HG03060 (cell line): ENCODE measurements around the gene LCN2.
"Not testable (repeated sequence)": the region's sequence is repeated elsewhere in the genome, so short reads cannot be mapped to it uniquely, and the experiment has no call there.

ENCODE experiments used
- ATAC-seq: cut with Tn5 transposase; IDR thresholded peaks from one replicate; pipeline ENCODE4 v1.9.1; 2021; ENCODE audit warnings: low read depth, moderate number of reproducible peaks; ENCODE audit not compliant: unreplicated experiment

The LCN2 gene

DNA sequence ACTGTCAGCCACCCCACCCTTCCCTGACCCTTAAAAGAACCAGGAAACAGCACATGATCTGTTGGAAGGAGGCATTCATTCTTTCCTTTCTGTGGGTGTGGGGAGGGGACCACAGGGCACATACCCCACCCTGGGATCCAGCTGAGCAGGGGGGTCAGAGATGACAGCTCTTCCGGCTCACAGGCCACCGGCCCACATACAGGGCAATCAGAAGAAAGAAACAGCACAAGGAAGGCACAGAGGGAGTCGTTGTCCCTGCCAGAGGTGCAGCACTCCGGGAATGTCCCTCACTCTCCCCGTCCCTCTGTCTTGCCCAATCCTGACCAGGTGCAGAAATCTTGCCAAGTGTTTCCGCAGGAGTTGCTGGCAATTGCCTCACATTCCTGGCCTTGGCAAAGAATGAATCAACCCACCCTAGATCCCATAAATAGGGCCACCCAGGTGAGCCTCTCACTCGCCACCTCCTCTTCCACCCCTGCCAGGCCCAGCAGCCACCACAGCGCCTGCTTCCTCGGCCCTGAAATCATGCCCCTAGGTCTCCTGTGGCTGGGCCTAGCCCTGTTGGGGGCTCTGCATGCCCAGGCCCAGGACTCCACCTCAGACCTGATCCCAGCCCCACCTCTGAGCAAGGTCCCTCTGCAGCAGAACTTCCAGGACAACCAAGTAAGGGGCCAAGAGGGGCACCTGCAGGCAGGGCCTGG is at the start of gene LCN2:
Gene LCN2 (plus strand): TSS at position 453 of the 701 bp plus-strand sequence. CDS start 73 bp downstream, at position 526.
- no peak for ATAC-seq

DNA sequence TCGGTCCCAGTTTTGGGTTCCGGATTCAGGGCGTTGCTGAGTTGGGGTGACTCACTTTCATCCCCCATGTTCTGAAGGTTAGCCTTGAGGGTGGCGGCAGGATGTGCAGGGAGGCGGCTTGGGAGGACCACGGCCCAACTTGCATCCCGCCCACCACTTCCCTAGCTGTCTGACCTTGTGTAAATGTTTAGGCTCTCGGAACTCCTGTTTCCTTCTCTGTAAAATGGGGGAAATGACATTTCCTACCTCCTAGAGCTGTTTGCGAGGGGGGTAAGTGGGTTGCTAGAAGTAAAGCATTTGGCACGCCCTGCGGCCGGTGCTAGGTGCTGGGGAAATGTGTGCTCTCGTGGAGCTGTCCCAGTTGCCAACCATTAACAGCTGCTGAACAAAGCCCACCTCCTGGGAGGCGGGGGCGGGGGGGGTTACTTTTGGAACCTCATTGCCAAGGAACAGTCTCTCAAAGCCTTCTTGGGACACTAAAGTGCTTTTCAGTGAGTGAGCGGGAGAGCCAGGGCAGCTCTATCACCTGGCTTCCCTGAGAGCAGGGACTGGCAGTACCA is 49.2 kb upstream of the LCN2 start:
- ATAC-seq, result no peak

DNA sequence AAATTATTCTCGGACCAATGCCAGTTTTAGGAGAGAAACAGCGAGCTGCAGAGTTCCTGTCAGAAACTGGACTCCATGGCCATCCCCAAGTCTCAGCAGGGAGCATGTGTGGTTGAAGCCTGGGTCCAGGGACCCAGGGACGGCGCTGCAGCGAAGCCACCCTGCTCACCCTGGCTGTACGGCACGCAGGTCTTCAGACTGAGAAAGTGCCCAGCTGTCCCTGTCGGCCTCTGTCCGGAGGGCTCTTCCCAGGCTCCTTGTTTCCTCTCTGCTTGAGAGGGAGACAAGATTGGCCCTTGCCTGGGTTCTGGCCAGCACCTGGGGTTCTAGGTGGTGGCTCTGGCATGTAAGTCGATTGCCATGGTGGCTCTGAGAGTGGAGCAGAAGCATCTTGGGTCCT is 48.7 kb upstream of the LCN2 start:
- no peak for ATAC-seq

DNA sequence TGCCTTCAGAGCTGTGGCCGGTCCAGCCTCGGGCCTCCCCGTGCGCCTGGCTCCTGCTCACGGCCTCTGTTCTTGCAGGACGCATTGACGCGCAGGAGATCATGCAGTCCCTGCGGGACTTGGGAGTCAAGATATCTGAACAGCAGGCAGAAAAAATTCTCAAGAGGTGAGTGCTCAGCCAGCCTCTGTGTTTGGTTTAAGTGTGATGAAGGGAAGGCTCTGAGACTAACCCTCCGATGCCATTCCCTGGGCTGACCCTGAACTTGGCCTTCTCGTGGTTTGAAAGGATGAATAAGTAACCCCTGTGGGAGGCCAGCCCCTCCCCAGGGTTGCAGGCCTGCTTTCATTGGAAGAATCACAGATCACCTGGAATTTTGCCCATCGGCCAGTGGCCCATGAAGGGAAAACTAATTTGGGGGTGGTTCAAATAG is 48.0 kb upstream of the LCN2 start:
- no peak for ATAC-seq

- ATAC-seq, result no peak
These were observed 47.6 kb upstream of the LCN2 start for GRCh38 chr9:128101690-128102089.

GRCh38 chr9:128102196-128102595 is 47.1 kb upstream of the LCN2 start:
- ATAC-seq, result no peak

DNA sequence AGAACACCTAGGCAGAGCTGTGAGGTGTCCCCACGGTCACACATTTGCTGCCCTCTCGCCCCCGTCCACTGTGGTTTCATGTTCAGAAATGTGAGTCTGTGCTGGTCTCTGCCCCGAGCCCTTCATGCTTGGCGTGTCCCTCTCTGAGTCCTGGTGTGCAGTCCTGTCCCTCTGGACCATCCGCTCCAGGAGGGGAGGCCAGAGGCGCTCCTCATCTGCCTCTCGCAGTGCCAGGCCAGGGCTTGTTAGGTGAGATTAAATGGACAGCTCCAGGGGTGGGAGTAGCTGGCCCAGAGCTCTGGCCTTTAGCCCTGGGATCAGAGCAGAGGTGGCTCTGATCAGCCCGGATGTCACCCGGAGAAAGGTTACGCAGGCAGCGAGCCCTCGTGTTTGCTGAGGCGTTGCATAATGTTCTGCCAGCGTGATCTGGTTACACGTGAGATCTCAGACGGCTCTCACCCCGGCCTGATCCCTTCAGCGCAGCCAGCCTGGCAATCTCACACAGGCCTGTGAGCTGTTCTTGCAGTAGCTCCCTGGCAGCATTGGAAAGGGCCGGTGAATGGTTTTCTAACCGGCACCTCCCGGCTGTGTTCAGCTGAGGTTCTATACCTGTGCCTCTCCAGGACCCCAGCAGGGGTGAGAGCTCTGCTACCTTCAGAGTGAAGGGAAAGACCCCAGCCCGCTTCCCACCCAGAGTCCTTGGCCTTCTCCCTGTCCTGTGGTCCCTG is 46.2 kb upstream of the LCN2 start:
- ATAC-seq, result no peak

GRCh38 chr9:128103589-128103962 is 45.7 kb upstream of the LCN2 start:
- no peak for ATAC-seq

GRCh38 chr9:128104171-128104618 is 45.1 kb upstream of the LCN2 start:
- ATAC-seq, result no peak

DNA sequence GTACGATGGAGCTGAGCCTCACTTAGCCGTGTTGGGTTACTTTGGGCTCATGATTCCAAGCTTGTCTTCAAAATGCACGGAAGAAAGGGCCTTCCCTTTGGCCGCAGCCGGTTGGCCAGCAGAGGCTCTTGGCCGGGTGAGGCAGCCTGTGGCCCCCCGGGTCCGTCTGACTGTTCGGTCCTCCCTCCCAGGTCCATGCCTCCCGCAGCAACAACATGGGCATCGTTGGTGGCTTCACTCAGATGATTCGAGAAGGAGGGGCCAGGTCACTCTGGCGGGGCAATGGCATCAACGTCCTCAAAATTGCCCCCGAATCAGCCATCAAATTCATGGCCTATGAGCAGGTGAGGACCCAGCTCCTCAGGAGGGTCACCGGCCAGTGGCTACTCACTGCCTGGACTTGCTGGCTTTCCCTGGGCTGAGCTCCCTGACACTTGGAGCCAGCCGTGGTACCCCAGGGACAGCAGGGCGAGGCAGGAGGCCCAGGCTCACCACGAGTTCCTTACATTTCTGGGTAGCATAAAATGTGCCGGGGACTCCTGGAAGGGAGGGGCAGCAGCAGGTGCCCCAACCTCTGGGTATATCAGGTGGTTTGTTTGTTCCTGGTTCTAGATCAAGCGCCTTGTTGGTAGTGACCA is 43.6 kb upstream of the LCN2 start:
- ATAC-seq, result no peak

DNA sequence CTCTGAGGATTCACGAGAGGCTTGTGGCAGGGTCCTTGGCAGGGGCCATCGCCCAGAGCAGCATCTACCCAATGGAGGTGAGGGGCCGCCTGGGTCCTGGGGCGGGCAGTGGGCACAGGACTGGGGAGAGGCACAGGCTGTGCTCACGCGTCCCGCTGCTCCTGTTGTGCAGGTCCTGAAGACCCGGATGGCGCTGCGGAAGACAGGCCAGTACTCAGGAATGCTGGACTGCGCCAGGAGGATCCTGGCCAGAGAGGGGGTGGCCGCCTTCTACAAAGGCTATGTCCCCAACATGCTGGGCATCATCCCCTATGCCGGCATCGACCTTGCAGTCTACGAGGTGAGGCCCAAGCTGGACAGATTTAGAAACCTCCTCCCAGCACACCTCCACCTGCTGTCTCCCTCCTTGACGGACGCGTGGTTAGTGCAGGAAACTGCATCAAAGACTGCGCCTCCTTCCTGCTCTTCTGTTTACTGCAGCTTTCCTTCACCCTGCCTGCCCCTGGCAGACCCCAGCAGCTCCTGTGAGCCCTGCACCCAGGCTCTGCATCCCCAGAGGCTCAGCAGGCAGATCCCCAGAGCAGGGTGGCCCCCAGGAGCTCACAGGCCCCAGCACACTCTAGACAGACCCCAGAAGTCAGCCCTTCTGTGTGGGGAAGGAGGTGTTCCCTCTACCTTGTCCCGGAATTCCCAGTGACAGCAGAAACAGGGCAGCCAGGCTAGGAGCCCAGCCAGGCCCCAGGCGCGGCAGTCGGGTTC is 42.9 kb upstream of the LCN2 start:
- no peak for ATAC-seq

DNA sequence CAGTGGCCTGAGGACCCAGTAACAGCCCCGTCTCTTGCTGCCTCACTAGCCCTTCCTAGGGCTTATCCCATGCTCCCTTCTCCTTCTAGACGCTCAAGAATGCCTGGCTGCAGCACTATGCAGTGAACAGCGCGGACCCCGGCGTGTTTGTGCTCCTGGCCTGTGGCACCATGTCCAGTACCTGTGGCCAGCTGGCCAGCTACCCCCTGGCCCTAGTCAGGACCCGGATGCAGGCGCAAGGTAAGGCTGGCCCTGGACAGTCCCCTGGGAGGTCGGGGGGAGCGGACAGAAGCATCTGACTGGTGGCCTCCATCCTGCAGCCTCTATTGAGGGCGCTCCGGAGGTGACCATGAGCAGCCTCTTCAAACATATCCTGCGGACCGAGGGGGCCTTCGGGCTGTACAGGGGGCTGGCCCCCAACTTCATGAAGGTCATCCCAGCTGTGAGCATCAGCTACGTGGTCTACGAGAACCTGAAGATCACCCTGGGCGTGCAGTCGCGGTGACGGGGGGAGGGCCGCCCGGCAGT is 42.2 kb upstream of the LCN2 start:
- no peak for ATAC-seq

DNA sequence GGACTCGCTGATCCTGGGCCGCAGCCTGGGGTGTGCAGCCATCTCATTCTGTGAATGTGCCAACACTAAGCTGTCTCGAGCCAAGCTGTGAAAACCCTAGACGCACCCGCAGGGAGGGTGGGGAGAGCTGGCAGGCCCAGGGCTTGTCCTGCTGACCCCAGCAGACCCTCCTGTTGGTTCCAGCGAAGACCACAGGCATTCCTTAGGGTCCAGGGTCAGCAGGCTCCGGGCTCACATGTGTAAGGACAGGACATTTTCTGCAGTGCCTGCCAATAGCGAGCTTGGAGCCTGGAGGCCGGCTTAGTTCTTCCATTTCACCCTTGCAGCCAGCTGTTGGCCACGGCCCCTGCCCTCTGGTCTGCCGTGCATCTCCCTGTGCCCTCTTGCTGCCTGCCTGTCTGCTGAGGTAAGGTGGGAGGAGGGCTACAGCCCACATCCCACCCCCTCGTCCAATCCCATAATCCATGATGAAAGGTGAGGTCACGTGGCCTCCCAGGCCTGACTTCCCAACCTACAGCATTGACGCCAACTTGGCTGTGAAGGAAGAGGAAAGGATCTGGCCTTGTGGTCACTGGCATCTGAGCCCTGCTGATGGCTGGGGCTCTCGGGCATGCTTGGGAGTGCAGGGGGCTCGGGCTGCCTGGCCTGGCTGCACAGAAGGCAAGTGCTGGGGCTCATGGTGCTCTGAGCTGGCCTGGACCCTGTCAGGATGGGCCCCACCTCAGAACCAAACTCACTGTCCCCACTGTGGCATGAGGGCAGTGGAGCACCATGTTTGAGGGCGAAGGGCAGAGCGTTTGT is 41.6 kb upstream of the LCN2 start:
- no peak for ATAC-seq

DNA sequence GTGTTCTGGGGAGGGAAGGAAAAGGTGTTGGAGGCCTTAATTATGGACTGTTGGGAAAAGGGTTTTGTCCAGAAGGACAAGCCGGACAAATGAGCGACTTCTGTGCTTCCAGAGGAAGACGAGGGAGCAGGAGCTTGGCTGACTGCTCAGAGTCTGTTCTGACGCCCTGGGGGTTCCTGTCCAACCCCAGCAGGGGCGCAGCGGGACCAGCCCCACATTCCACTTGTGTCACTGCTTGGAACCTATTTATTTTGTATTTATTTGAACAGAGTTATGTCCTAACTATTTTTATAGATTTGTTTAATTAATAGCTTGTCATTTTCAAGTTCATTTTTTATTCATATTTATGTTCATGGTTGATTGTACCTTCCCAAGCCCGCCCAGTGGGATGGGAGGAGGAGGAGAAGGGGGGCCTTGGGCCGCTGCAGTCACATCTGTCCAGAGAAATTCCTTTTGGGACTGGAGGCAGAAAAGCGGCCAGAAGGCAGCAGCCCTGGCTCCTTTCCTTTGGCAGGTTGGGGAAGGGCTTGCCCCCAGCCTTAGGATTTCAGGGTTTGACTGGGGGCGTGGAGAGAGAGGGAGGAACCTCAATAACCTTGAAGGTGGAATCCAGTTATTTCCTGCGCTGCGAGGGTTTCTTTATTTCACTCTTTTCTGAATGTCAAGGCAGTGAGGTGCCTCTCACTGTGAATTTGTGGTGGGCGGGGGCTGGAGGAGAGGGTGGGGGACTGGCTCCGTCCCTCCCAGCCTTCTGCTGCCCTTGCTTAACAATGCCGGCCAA is 40.8 kb upstream of the LCN2 start:
- no peak for ATAC-seq

GRCh38 chr9:128109050-128109709 is 40.1 kb upstream of the LCN2 start:
- ATAC-seq, result no peak

DNA sequence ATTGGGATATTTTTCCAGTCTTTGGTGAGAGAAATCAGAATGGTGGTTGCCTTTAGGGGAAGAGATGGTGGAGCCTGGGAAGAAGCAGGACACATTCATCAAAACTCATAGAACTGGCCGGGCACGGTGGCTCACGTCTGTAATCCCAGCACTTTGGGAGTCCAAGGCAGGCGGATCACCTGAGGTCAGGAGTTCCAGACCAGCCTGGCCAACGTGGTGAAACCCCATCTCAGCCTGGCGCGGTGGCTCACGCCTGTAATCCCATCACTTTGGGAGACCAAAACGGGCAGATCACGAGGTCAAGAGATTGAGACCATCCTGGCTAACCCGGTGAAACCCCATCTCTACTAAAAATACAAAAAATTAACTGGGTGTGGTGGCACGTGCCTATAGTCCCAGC is 37.5 kb upstream of the LCN2 start:
- not testable (repeated sequence) for ATAC-seq

DNA sequence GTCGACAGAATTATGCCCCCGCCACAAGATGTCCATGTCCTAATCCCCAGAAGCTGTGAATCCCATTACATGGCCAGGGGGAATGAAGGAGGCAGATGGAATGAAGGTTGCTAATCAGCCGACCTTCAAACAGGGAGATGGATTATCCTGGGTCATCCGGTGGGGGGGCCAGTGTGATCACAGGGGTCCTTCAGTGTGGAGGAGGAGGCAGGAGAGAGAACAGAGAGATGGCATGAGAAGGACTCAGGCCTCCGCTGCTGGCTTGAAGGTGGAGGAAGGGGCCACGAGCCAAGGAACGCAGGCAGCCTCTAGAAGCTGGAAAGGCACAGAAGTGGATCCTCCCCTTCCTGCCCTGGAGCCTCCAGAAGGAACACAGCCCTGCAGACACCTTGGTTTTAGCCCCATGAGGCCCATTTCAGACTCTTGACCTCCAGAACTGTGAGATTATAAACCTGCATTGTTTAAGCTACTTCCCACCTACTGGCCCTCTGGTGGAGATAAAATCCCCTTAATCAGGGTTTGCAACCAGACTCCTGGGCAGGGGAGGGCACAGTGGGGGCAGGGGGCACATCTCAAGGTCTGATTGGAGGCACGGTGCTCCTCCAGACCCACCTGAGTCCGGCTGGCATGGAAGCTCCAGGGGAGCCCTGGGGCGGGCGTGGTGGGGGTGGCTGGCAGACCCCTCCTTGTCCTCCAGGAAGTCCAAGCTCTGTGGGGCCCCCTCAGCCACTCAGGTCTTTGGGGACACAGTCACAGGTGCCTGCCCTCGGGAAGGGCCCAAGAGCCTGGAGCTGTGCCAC is 35.5 kb upstream of the LCN2 start:
- no peak for ATAC-seq
